HEK293 (cell line): Measurements from ENCODE around the gene ZNF274.
A peak's percentile ranks its signal among the peaks of the same experiment; 100 is the strongest.

Experiments
- CTCF ChIA-PET: fragments of 350-600 bp; formaldehyde crosslinking; extraction: SDS; loops from one replicate; lab custom pipeline; 2021; ENCODE audit warnings: antibody characterized with exemption; lab: Yijun Ruan, JAX
- POLR2A ChIA-PET: fragments of 300-600 bp; formaldehyde crosslinking; extraction: SDS; loops from one replicate; lab custom pipeline; 2020; ENCODE audit warnings: antibody characterized with exemption, inconsistent platforms; lab: Yijun Ruan, JAX
- H3K27ac ChIP-seq: fragments of 200-500 bp; sonication (Bioruptor generic); 2 replicates; pipeline ENCODE4 v1.5.1; 2014; ENCODE audit warnings: low read depth, low read length, control low read depth, inconsistent platforms; ENCODE audit errors: extremely low read depth
- H3K36me3 ChIP-seq, 2 experiments: fragments of 200-500 bp in 1 of 2; sonication (Bioruptor generic) in 1 of 2; 1 replicate in 1 of 2; 2 replicates in 1 of 2; pipeline ENCODE4 v1.5.1; 2014 to 2017; ENCODE audit warnings: inconsistent platforms in 2 of 2, low read length in 2 of 2; ENCODE audit not compliant: control insufficient read depth in 2 of 2, insufficient read depth in 1 of 2
- H3K4me1 ChIP-seq: fragments of 200-500 bp; sonication (Bioruptor generic); 2 replicates; pipeline ENCODE4 v1.5.1; 2014; ENCODE audit warnings: mild to moderate bottlenecking, low read length, inconsistent platforms; ENCODE audit not compliant: control insufficient read depth, insufficient read depth
- H3K4me3 ChIP-seq: 2 replicates; pipeline ENCODE4 v1.5.1; 2011; ENCODE audit warnings: low read depth, mild to moderate bottlenecking, control low read depth, low read length, moderate library complexity
- H3K9me3 ChIP-seq: fragments of 200-500 bp; sonication (Bioruptor generic); 2 replicates; pipeline ENCODE4 v1.5.1; 2014; ENCODE audit warnings: low read depth, low read length, inconsistent platforms; ENCODE audit not compliant: control insufficient read depth, insufficient read depth
- HOXC10 ChIP-seq: sonication (generic); formaldehyde crosslinking; IDR thresholded peaks from 2 replicates; pipeline ENCODE4 v1.8.1; 2023; ENCODE audit warnings: mild to moderate bottlenecking, missing genetic modification reagents
- HOXD13 ChIP-seq: sonication (generic); formaldehyde crosslinking; IDR thresholded peaks from 2 replicates; pipeline ENCODE4 v1.8.0; 2022; ENCODE audit warnings: missing genetic modification reagents, borderline replicate concordance
- OSR2 ChIP-seq: fragments of 450-650 bp; formaldehyde crosslinking; IDR thresholded peaks from 2 replicates; pipeline ENCODE4 v1.5.1; 2016; ENCODE audit warnings: missing biosample characterization, missing genetic modification characterization
- SETDB1 ChIP-seq: IDR thresholded peaks from one replicate; pipeline ENCODE4 v1.6.1; 2017; ENCODE audit warnings: mild to moderate bottlenecking, low read length, moderate library complexity, mixed read lengths; ENCODE audit not compliant: insufficient read length
- ZBTB17 ChIP-seq: fragments of 450-650 bp; formaldehyde crosslinking; IDR thresholded peaks from 2 replicates; pipeline ENCODE4 v1.5.1; 2016; ENCODE audit warnings: missing biosample characterization, missing genetic modification characterization
- ZNF121 ChIP-seq: fragments of 450-650 bp; formaldehyde crosslinking; IDR thresholded peaks from 2 replicates; pipeline ENCODE4 v1.5.1; 2016; ENCODE audit warnings: missing biosample characterization, missing genetic modification characterization
- ZNF155 ChIP-seq: fragments of 450-650 bp; formaldehyde crosslinking; IDR thresholded peaks from 2 replicates; pipeline ENCODE4 v1.5.1; 2016; ENCODE audit warnings: missing biosample characterization, missing genetic modification characterization
- ZNF157 ChIP-seq: fragments of 450-650 bp; formaldehyde crosslinking; IDR thresholded peaks from 2 replicates; pipeline ENCODE4 v1.5.1; 2016; ENCODE audit warnings: missing biosample characterization, missing genetic modification characterization
- ZNF169 ChIP-seq: fragments of 450-650 bp; formaldehyde crosslinking; IDR thresholded peaks from 2 replicates; pipeline ENCODE4 v1.5.1; 2016; ENCODE audit warnings: missing biosample characterization, missing genetic modification characterization
- ZNF202 ChIP-seq: fragments of 450-650 bp; formaldehyde crosslinking; IDR thresholded peaks from 2 replicates; pipeline ENCODE4 v1.5.1; 2016; ENCODE audit warnings: missing biosample characterization, missing genetic modification characterization, borderline replicate concordance
- ZNF239 ChIP-seq: fragments of 450-650 bp; formaldehyde crosslinking; IDR thresholded peaks from 2 replicates; pipeline ENCODE4 v1.5.1; 2016; ENCODE audit warnings: missing biosample characterization, missing genetic modification characterization
- ZNF274 ChIP-seq, 2 experiments: fragments of 200-500 bp in 1 of 2; fragments of 450-650 bp in 1 of 2; sonication (Bioruptor generic) in 1 of 2; formaldehyde crosslinking in 1 of 2; IDR thresholded peaks; 2 replicates each; pipeline versions ENCODE4 v1.5.1 to v1.6.1; 2014 to 2016; ENCODE audit warnings: borderline replicate concordance in 1 of 2, inconsistent platforms in 1 of 2, low read length in 1 of 2, missing biosample characterization in 1 of 2, missing genetic modification characterization in 1 of 2
- ZNF398 ChIP-seq: fragments of 450-650 bp; formaldehyde crosslinking; IDR thresholded peaks from 2 replicates; pipeline ENCODE4 v1.5.1; 2017; ENCODE audit warnings: missing biosample characterization, missing genetic modification characterization
- ZNF623 ChIP-seq: fragments of 450-650 bp; formaldehyde crosslinking; IDR thresholded peaks from 2 replicates; pipeline ENCODE4 v1.5.1; 2016; ENCODE audit warnings: missing biosample characterization, missing genetic modification characterization
- ZNF626 ChIP-seq: fragments of 450-650 bp; sonication (Bioruptor Pico); formaldehyde crosslinking; IDR thresholded peaks from 2 replicates; pipeline ENCODE4 v1.5.1; 2018; ENCODE audit warnings: missing biosample characterization, missing genetic modification characterization, inconsistent platforms
- ZSCAN16 ChIP-seq: fragments of 450-650 bp; formaldehyde crosslinking; IDR thresholded peaks from 2 replicates; pipeline ENCODE4 v1.5.1; 2016; ENCODE audit warnings: missing biosample characterization, missing genetic modification characterization
- ZSCAN23 ChIP-seq: fragments of 450-650 bp; formaldehyde crosslinking; IDR thresholded peaks from 2 replicates; pipeline ENCODE4 v1.5.1; 2016; ENCODE audit warnings: missing biosample characterization, missing genetic modification characterization
- TF ChIP-seq, protein P1 (sequence below): fragments of 450-650 bp; formaldehyde crosslinking; IDR thresholded peaks from 2 replicates; pipeline ENCODE4 v1.5.1; 2016; ENCODE audit warnings: missing biosample characterization, missing genetic modification characterization, low read depth
- TF ChIP-seq, protein P2 (sequence below): fragments of 450-650 bp; formaldehyde crosslinking; conservative IDR thresholded peaks from 2 replicates; pipeline ENCODE4 v1.5.1; 2016; ENCODE audit warnings: low read depth, missing biosample characterization, missing genetic modification characterization
- TF ChIP-seq, protein P3 (sequence below): fragments of 450-650 bp; formaldehyde crosslinking; IDR thresholded peaks from 2 replicates; pipeline ENCODE4 v1.5.1; 2016; ENCODE audit warnings: missing biosample characterization, missing genetic modification characterization

ZNF274 gene

DNA sequence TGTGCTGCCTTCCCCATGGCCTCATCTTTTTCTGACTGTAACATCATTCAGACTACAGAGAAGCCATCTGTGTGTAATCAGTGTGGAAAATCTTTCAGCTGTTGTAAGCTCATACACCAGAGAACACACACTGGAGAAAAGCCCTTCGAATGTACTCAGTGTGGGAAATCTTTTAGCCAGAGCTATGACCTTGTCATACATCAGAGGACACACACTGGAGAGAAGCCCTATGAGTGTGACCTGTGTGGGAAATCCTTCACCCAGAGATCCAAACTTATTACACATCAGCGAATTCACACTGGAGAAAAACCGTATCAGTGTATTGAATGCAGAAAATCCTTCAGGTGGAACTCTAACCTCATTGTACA, 78.7 kb downstream of the ZNF274 start:
- ChIA-PET POLR2A (interaction anchor here (0.8 to 1.3 kb wide), 2 partner anchors 14 to 292 kb away, joined by 3 to 4 read pairs; no protein-coding TSS in a partner anchor), CTCF (interaction anchor here (1.7 to 2.2 kb wide), 2 partner anchors 42 to 258 kb away, joined by 5 to 7 read pairs; partner anchors contain the start of gene ZBTB45)
- Histone ChIP-seq H3K4me3 (no peak overlapping the region), H3K27ac (no peak overlapping the region), H3K4me1 (no peaks in the 10 kb centered on the region), H3K9me3 (no peaks in the 10 kb centered on the region), H3K36me3 (peaks cover 3 to 66% of the 10 kb centered on the region in 2 experiments; a peak in 2 of 3 replicates)
- TF ChIP-seq ZNF274 (IDR thresholded peaks at IDR 0.05; ENCODE audit: low read length) (peak; percentile 75), ZNF274 (tag by site-specific recombination; IDR thresholded peaks at IDR 0.05; ENCODE audit: borderline replicate concordance) (no peak), ZNF398 (no peak), ZBTB17 (tag by site-specific recombination) (no peak)

DNA sequence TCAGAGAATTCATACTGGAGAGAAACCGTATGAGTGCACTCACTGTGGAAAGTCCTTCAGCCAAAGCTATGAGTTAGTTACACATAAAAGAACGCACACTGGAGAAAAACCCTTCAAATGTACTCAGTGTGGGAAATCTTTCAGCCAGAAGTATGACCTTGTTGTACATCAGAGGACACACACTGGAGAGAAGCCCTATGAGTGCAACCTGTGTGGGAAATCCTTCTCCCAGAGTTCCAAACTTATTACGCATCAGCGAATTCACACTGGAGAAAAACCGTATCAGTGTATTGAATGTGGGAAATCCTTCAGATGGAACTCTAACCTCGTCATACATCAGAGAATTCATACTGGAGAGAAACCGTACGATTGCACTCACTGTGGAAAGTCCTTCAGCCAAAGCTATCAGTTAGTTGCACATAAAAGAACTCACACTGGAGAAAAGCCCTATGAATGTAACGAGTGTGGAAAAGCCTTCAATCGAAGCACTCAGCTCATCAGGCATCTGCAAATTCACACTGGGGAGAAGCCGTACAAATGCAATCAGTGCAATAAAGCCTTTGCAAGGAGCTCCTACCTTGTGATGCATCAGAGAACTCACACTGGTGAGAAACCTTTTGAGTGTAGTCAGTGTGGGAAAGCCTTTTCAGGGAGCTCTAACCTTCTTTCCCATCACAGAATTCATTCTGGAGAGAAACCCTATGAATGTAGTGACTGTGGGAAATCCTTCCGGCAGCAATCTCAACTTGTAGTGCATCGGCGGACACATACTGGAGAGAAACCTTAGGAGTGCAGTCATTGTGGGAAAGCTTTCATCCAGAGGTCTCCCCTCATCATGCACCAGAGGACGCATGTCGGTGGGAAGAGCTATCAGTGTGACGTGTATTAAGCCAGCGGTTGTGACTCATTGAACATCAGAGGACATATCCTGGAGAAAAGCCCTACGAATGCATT, 79.4 kb downstream of the ZNF274 start:
- ChIA-PET CTCF (interaction anchor here (1.7 to 2.2 kb wide), 2 partner anchors 43 to 257 kb away, joined by 5 to 7 read pairs; partner anchors contain the start of gene ZBTB45), POLR2A (interaction anchor here (0.5 to 1.5 kb wide), 5 partner anchors 11 to 292 kb away, joined by 3 to 6 read pairs (median 4); no protein-coding TSS in a partner anchor)
- Histone ChIP-seq H3K4me3 (no peak overlapping the region), H3K4me1 (no peaks in the 10 kb centered on the region), H3K27ac (no peak overlapping the region), H3K36me3 (peaks cover 3 to 60% of the 10 kb centered on the region in 2 experiments; a peak in 2 of 3 replicates), H3K9me3 (no peaks in the 10 kb centered on the region)
- TF ChIP-seq ZNF274 (IDR thresholded peaks at IDR 0.05; ENCODE audit: low read length) (no peak; the same call in 1 of the 2 replicates), ZNF274 (tag by site-specific recombination; IDR thresholded peaks at IDR 0.05; ENCODE audit: borderline replicate concordance) (peak; percentile 97), ZNF239 (0 out of 2 replicates have a peak, but pooled peaks have one; percentile 48), ZNF121 (no peak), OSR2 (no peak), SETDB1 (peak; percentile 100), ZNF169 (0 out of 2 replicates have a peak, but pooled peaks have one; percentile 7), ZSCAN23 (tag by site-specific recombination) (no peak), ZNF623 (tag by site-specific recombination) (no peak), ZNF155 (tag by site-specific recombination) (no peak), HOXD13 (CRISPR knock-in tag) (no peak), ZSCAN16 (tag by site-specific recombination) (no peak), ZNF626 (tag by site-specific recombination) (0 out of 2 replicates have a peak, but pooled peaks have one; percentile 5), HOXC10 (CRISPR knock-in tag) (no peak), ZNF157 (no peak), ZNF202 (tag by site-specific recombination) (no peak)
- TF ChIP-seq, protein P1, sequence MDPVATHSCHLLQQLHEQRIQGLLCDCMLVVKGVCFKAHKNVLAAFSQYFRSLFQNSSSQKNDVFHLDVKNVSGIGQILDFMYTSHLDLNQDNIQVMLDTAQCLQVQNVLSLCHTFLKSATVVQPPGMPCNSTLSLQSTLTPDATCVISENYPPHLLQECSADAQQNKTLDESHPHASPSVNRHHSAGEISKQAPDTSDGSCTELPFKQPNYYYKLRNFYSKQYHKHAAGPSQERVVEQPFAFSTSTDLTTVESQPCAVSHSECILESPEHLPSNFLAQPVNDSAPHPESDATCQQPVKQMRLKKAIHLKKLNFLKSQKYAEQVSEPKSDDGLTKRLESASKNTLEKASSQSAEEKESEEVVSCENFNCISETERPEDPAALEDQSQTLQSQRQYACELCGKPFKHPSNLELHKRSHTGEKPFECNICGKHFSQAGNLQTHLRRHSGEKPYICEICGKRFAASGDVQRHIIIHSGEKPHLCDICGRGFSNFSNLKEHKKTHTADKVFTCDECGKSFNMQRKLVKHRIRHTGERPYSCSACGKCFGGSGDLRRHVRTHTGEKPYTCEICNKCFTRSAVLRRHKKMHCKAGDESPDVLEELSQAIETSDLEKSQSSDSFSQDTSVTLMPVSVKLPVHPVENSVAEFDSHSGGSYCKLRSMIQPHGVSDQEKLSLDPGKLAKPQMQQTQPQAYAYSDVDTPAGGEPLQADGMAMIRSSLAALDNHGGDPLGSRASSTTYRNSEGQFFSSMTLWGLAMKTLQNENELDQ (tag by site-specific recombination): no peak
- TF ChIP-seq, protein P2, sequence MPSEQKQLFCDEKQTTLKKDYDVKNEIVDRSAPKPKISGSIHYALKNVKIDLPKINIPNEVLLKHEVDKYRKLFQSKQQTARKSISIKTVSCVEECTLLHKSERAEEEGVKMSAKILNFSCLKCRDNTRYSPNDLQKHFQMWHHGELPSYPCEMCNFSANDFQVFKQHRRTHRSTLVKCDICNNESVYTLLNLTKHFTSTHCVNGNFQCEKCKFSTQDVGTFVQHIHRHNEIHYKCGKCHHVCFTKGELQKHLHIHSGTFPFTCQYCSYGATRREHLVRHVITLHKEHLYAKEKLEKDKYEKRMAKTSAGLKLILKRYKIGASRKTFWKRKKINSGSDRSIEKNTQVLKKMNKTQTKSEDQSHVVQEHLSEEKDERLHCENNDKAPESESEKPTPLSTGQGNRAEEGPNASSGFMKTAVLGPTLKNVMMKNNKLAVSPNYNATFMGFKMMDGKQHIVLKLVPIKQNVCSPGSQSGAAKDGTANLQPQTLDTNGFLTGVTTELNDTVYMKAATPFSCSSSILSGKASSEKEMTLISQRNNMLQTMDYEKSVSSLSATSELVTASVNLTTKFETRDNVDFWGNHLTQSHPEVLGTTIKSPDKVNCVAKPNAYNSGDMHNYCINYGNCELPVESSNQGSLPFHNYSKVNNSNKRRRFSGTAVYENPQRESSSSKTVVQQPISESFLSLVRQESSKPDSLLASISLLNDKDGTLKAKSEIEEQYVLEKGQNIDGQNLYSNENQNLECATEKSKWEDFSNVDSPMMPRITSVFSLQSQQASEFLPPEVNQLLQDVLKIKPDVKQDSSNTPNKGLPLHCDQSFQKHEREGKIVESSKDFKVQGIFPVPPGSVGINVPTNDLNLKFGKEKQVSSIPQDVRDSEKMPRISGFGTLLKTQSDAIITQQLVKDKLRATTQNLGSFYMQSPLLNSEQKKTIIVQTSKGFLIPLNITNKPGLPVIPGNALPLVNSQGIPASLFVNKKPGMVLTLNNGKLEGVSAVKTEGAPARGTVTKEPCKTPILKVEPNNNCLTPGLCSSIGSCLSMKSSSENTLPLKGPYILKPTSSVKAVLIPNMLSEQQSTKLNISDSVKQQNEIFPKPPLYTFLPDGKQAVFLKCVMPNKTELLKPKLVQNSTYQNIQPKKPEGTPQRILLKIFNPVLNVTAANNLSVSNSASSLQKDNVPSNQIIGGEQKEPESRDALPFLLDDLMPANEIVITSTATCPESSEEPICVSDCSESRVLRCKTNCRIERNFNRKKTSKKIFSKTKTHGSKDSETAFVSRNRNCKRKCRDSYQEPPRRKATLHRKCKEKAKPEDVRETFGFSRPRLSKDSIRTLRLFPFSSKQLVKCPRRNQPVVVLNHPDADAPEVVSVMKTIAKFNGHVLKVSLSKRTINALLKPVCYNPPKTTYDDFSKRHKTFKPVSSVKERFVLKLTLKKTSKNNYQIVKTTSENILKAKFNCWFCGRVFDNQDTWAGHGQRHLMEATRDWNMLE (tag by site-specific recombination): 0 out of 2 replicates have a peak, but pooled peaks have one; percentile 27
- TF ChIP-seq, protein P3, sequence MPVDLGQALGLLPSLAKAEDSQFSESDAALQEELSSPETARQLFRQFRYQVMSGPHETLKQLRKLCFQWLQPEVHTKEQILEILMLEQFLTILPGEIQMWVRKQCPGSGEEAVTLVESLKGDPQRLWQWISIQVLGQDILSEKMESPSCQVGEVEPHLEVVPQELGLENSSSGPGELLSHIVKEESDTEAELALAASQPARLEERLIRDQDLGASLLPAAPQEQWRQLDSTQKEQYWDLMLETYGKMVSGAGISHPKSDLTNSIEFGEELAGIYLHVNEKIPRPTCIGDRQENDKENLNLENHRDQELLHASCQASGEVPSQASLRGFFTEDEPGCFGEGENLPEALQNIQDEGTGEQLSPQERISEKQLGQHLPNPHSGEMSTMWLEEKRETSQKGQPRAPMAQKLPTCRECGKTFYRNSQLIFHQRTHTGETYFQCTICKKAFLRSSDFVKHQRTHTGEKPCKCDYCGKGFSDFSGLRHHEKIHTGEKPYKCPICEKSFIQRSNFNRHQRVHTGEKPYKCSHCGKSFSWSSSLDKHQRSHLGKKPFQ (tag by site-specific recombination): no peak
